Forelimb muscle (tissue), 1 donor: ENCODE measurements around the gene DCLK1. TPM values are rescaled to one million over a fixed set of nuclear protein-coding genes. Genes with fewer than 3 reads are reported as not detected.
A peak's percentile ranks its signal among the peaks of the same experiment; 100 is the strongest.
"Not testable (repeated sequence)": the region's sequence is repeated elsewhere in the genome, so short reads cannot be mapped to it uniquely, and the experiment has no call there.

ENCODE experiments used
- DNase-seq: peaks from one replicate; pipeline ENCODE4 v3.0.0-alpha.2; 2013; ENCODE audit warnings: low read depth
- polyA plus RNA-seq: library from polyadenylated mRNA; unstranded; fragments of 120-200 nt; gene quantifications from one replicate; pipeline ENCODE4 v1.2.1, GENCODE V29; 2013; ENCODE audit not compliant: insufficient read length

DCLK1 gene
- polyA plus RNA-seq, 1 donor: 77.3 TPM

DNA sequence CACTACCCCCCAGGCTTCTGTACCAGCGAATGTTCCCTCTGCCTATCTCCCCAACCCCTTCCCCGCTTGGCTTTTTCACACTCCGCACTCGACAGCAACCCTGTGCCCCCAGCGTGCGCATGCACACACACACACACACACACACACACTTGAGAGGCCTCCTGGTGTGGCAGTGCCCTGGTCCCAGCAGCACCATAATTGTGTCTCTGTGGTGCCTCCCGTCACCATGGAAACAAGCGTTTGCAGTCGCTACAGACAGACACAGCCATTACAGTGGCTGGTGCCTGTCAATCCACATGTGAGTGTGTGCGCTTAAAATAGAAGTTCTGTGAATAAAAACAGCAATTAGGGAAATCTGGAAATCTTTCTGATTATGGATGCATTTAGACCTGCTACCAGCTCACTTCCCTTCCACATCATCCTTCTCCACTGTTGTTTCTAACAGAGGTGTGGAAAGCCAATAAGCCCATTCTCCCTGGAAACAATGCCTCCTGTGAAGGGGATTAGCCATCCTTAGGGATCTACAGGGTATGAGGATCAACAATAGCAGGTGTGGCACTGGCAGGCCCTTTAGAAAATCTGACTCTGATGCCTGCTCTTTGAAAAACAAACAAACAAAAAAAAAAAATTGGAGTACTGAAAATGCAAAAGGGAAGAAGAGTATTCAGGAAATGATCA is 146.3 kb downstream of the DCLK1 start:
- no peak for DNase-seq

DNA sequence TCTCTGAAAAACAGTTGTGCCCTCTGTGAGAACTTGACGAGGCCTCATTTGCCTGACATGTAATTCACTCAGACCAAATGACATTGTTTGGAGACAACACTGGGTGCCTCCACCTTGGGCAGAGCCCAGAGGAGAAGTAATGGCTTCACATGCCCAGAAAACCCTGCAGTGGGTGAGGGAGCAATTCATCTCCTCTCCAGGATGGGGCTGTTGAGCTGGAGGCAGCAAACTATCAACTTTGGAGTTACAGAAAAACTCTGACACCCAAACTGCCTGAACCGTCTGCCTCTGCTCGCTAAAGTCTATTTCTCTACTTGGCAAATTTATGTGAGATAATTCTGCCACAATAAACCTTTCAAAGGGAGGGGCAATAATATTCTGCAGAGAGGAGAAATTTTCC is 146.9 kb downstream of the DCLK1 start:
- DNase-seq: no peak

DNA sequence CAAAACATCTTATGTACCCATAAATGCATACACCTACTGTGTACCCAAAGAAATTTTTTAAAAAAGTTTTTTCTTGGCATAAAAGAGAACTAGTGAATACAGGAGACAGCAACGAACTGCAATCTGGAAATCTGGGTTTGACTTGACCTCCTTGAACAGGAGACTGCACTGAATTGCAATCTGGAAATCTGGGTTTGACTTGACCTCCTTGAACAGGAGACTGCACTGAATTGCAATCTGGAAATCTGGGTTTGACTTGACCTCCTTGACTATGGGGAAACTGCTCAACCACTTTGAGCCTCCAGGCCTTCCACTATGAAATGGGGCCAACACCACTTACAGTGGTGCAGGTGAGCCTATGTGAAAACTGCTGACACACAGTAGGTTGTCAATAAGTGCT is 147.5 kb downstream of the DCLK1 start:
- not testable (repeated sequence) for DNase-seq

DNA sequence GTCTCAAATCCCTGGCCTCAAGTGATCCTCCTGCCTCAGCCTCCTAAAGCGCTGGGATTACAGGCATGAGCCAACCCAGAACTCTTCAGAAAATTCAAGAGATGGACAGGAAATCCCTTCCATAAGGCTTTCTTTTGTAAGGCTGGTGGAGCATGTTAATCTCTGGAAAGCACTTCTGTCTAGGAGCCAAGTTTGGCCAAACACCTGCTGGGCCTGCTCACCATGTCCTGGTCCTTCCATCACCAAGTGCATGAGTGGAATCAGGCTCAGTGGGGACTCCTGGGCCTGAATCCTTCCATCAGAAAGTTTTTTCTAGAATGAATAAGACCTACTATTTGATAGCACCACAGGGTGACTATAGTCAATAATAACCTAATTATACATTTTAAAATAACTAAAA is 148.0 kb downstream of the DCLK1 start:
- no peak for DNase-seq

DNA sequence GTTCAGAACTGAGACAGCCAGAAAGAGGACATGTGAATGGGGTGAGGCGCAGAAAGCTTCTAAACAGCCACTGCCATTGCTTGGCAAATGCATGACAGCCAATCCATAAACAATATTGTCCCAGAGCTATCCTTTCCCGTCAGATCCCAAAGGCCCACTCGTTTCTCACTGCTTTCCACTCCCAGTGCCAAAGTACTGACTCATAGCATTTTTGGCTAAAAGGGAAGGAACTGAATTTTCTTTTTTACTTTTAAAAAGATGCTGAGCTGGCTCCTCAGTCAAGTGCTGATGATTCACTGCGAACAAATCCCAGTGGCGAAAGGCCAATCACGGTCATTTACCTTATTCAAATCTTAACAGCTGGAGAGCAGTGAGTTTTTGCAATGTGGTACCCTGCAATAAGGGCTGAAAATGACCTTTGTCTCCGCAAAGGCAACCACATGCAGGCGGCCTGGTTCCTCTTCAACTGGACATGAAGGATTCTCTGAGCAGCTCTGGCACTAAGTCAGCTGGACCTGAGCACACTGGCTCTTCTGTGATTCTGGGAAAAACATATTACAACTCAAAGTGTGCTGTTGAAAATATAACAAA is 151.7 kb downstream of the DCLK1 start:
- DNase-seq: peak; percentile 96

DNA sequence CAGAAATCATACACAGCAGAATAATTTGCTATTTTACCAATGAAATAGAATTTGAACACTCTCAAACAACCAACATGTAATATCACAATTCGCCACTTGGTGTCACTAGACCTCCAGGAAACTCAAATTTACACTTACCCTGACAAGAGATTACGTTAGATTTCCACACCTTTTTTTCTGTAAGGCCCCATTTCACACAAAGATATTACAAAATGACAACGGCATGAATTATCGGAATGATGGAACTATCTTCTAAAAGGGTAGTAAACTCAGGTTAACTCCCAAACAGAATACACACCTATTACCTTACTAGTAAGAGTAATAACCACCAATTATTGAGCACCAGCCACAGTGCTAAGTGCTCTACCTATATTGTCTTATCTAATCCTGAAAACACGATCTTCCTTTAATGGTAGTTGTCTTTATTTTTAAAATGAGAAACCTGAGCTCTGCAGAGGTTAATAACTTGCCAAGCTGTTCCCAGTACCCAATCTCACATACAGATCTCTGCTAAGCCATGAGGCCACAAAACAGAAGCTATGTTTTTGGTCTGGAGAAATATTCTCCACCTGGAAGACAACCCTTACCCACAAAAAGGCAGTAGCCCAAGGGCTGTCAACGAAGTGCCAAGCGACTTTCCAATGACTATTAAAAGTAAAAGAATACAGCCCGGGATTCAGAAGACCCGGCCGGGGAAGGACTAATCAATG is 152.4 kb downstream of the DCLK1 start:
- DNase-seq: peak; percentile 76

DNA sequence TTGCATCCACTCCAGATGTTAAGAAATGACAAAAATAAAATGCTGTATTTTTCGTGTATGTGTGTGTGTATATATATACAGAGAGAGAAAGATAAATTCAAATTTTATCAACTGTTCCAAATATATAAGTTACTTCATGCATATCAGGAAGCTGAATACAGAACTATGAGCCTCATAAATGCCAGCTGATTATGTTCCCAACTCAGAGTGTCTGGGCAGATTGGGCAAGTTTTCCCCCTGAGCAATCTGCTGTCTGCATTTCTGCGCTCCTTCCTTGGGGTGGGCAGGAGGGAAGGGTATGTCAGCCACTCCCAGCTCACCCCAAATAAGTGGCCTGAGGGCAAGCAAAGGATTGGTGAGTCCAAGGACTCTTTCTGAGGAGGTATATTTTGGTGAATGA is 154.1 kb downstream of the DCLK1 start:
- no peak for DNase-seq

DNA sequence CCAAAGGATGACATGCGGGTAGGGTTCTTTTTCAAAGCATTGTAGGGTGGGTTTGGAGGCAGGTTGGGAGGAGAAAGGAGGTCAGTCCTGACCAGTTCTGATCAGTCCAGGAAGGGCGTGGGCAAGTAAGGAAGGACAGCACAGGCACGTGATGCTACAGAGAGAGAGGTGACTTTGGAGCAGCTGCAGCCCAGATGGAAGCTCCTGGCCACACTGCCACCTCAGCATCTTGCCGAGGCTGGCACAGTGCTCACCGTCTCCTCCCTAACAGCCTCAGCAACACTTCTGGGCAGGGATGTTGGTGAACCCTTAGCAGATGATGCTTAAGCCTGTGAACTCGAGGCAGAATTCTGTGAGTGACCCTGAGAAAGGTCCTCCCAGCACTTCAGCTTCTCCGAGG is 155.1 kb downstream of the DCLK1 start:
- DNase-seq: no peak

DNA sequence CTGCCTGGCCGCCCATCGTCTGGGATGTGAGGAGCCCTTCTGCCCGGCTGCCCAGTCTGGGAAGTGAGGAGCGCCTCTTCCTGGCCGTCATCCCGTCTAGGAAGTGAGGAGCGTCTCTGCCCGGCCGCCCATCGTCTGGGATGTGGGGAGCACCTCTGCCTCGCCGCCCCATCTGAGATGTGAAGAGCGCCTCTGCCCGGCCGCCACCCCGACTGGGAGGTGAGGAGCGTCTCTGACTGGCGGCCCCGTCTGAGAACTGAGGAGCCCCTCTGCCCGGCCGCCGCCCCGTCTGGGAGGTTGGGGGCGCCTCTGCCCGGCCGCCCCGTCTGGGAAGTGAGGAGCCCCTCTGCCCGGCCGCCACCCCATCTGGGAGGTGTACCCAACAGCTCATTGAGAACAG is 164.2 kb downstream of the DCLK1 start:
- DNase-seq: not testable (repeated sequence)

DNA sequence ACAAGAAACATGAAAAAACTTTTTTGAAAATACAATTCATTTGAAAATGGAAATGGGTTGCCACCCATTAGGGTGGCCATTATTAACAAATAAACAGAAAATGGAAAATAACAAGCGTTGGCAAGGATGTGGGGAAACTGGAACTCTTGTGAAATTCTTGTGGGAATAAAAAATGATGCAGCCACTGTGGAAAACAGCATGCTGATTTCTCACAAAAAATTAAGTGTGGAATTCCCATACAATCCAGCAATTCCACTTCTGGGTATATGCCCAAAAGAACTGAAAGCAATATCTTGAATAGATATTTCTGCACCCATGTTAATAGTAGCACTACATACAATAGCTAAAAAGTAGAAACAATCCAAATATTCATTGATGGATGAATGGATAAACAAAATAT is 165.2 kb downstream of the DCLK1 start:
- no peak for DNase-seq

DNA sequence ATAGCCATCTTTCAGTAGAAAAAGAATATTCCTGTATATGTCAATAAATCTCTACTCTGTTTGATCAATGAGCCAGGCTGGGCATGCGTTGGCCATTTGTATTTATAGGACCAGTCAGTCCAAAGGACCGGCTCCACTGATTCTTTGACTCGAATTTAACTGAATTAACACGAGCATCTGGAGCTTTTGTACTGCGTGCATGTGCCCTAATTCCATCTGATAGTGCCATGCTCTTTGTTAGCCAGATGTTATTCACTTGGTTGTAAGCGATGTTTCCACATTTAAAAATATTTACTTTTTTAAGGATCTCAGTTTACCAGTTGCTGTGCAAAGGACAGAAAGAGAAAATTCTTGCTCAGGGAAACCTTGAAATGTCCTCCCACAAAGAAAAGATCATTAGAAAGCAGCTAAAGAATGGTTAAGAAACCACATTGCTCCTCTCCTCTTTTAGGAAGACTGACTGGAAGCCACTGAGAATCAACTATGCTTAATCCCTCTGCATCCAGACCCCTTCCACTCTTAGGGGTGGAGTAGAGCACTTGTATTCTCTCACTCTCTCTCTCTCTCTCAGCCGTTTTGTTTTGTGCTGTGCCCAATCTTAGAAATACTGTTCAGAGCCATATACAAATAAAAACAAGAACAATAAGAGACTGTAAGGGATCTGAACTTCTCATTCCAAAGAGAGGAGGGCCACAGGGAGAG is 165.8 kb downstream of the DCLK1 start:
- DNase-seq: no peak

DNA sequence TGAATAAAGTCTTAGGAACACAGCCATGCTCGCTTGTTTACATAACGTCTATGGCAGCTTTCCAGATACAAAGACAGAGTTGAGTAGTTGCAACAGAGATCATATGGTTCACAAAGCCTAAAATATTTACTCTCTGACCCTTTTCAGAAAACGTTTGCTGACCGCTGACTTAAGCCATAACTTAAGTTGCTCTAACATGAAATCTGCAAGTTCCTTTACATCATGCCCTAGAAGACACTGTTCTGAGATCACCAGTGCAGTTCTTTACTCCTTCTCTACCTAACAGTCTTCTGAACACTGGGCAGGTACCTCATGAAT is 166.4 kb downstream of the DCLK1 start:
- DNase-seq: no peak

DNA sequence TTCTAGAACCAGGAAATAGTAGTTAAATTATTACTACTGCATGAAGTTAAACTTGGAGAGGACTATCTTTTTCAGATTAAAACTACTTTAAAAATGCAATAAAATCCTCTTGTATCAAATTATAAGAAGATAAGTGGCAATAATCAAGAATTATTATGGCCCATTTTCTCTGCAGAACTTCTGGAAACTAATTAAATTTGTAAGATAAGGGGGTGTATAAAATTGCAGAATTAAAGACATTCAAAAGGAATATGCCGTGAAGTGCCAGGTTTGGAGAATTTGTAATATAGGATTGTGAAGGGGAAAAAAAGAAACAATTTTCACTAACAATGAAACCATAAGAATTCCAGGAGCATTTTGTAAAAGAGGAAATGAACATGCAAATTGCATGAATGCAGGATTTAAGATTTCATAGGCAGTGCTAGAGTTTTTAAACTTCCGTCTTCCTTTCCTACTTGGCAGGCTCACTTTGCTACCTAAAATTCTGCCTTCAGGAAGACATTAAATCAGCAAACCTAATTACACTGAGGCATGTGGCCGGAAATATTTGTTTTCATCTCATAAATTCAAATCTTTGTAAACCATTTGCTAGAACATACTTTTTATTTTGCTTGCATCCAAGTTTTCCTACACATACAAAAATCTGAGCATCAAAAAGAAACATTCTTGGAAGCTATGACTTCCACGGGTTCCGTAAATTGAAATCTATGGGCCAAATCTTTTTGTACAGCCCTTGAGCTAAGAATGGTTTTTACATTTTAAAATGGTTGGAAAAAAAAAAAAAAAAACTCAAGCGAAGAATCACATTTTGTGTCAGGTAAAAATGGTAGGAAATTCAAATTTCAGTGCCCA is 166.9 kb downstream of the DCLK1 start:
- no peak for DNase-seq

DNA sequence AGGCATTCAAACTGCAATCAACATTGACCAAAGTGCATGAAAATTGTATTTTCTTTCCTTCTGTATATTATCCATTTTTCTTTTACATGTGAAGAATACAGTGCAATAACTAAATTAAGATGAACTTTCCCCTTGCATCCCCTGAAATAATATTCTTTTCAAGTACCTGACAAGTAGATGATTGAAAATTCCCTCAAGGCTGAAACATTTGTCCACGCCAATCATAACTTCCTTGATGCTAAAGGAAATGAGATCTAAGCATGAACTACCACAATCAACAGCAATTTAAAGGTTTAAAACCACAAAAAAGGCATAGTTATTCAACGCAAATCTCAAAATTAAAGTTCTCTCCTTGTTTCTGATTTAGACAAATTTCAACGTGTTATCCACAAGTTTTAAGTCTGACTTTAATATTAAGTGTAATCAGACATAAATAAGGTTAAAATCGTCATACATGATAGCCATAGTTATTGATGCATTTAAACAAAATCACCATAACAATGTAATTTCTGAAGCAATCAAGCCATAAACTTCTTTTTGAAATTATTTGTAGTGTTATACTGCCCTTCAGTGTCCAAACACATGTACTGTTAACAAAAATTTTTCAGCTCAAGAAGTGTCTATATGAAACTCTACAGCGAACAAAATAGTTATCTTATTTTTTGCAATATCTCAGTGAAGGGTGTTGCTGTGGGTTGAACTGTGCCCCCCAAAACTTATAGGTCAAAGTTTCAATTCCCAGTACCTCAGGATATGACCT is 169.5 kb downstream of the DCLK1 start:
- no peak for DNase-seq

DNA sequence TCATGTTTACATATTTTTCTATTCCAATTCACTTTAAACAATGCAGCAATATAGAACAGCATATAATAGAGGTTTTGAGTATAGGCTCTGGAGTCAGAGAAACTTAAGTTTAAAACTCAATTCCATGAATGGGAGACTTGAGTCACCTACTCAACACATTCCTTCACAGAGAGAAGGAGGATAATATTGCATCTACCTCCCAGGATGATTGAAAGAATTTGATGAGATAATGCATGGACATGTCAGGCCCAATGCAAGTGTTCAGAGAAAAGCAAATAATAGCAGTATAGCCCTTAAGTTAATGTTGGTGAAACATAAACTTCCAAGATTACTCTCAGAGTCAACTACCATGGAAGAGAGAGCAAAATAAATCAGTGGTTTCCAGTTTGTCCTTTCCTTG is 170.2 kb downstream of the DCLK1 start:
- no peak for DNase-seq

DNA sequence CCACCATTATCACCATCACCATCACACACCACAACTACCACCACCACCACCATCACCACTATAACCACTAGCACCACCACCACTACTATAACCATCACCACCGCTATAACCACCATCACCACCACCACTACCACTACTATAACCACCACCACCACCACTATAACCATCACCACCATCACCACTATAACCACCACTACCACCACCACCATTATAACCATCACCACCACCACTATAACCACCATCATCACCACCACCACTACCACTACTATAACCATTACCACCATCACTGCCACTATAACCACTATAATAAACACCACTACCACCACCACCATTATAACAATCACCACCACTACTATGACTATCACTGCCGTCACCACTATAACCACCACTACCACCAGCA is 173.2 kb downstream of the DCLK1 start:
- no peak for DNase-seq

DNA sequence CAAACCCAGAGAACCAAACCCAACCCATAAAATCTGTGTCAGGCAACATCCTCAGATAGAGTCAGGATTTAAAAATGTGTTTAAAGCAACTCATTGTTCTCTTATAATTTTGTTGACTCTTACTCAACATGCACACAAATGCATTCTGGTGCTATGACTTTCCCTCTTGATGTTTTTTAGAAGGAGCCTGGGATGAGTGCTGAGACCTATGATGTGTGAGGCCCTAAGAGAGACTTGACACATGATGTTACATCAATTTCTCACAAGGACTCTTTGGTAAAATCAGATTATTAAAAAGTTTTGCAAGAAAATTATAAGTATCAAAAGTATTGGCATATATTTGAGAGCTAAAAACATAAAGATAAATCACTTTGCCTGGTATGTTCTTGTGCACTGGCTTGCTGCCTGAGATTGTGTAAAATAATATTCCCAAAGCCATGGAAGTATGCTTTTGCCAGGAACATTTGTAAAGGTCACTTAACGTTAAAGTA is 173.9 kb downstream of the DCLK1 start:
- peak; percentile 65 for DNase-seq

DNA sequence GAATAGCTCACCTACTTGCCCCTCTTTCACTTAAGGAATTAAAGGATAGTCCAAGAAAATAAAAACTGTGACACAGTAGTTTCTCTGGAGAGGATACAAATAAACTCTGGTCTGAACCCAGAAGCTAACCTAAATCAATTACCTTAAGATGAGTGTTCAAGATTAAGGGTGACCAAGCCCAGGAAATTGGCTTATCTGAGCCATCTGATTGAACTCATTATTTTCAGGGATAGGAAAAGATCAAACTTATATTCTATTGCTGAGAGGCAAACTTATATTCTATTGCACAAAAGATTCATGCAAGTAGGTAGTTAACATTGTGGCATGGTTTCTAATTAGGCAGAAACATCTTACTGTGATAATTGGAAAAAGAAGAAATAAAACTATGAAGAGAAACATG is 175.1 kb downstream of the DCLK1 start:
- no peak for DNase-seq

DNA sequence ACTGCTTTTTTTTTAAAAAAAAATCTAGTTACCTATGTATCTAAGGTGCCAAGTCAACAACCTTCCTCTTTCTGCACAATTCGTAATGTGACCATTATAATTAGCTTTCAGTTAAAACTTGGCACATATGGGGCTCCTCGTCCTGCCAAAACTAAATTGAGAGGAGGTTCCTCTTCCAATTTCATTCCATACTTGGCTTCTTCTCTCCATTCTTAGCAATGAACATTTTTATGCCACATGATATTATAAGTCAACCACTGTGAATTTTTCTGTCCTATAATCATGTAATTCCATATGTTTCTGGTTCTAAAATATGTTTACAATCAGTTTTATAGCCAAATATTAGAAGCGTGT is 177.0 kb downstream of the DCLK1 start:
- DNase-seq: no peak

DNA sequence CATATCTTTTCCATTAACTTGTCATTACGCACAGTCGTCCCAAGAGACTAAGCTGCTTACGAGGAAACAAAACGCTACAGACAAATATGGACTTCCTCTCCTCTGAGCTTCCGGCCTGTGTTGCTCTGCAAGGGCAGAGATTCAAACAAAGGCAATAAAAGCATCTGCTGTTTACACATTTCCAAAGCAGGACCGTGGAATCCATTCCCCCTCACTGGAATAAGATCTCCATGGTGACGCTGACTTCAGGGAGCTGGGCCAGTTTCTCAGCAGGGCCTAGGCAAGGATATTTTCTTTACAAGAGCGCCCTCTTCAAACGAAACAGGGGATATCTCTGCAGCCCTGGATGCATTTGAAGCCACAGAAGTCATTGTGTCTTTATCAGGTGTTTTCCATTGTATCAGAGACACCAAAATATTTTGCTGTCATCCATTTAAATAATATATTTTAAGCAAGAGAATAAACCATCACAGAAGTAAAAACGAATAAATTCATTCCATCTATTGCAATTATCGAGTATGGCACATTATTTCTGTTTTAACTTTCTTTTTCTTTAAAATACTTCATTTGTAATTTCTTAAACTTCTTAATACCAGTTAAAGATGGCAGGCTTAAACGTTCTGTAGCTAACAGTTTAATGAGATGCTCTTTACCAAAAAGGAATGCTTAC is 177.5 kb downstream of the DCLK1 start:
- peak; percentile 98 for DNase-seq
